GM12874 (cell line): ENCODE results near the gene DNAH9.

ENCODE experiments used
- CTCF ChIP-seq: IDR thresholded peaks from 2 replicates; pipeline ENCODE4 v1.5.1; 2011; ENCODE audit warnings: low read depth, mild to moderate bottlenecking, control low read depth, low read length, moderate library complexity; ENCODE audit not compliant: insufficient read depth

Gene DNAH9

GRCh38 chr17:11908711-11909146 lies 310.5 kb downstream of the DNAH9 start:
- TF ChIP-seq CTCF, result no peak

- no peak for TF ChIP-seq CTCF
These were observed 311.1 kb downstream of the DNAH9 start for GRCh38 chr17:11909348-11909747.

- TF ChIP-seq CTCF, result no peak
These were observed 317.8 kb downstream of the DNAH9 start for GRCh38 chr17:11916091-11916490.

GRCh38 chr17:11917415-11917814 lies 319.1 kb downstream of the DNAH9 start:
- TF ChIP-seq CTCF, result no peak

- TF ChIP-seq CTCF, result no peak
These were observed 323.0 kb downstream of the DNAH9 start for GRCh38 chr17:11921296-11921695.

- no peak for TF ChIP-seq CTCF
These were observed 324.4 kb downstream of the DNAH9 start for GRCh38 chr17:11922638-11923037.

- TF ChIP-seq CTCF, result no peak
These were observed 325.8 kb downstream of the DNAH9 start for GRCh38 chr17:11924076-11924475.
